Osteoblast (primary cell): ENCODE measurements around the gene DCAF15. TPM values are rescaled to one million over a fixed set of nuclear protein-coding genes. Genes with fewer than 3 reads are reported as not detected.

Source experiments
- DNase-seq: peaks from one replicate; pipeline ENCODE4 v3.0.0; 2011; ENCODE audit warnings: low spot score, mixed read lengths; ENCODE audit not compliant: insufficient read length; ENCODE audit errors: missing footprints
- H2AFZ ChIP-seq: 2 replicates; pipeline ENCODE4 v1.6.0; 2011; ENCODE audit warnings: mild to moderate bottlenecking, low read length
- H3K27ac ChIP-seq: 2 replicates; pipeline ENCODE4 v1.5.1; 2011; ENCODE audit warnings: mild to moderate bottlenecking, low read depth, low read length, moderate library complexity
- H3K27me3 ChIP-seq: 2 replicates; pipeline ENCODE4 v1.6.0; 2012; ENCODE audit warnings: mild to moderate bottlenecking, control low read depth, inconsistent platforms, low read length, moderate library complexity; ENCODE audit not compliant: insufficient read depth
- H3K36me3 ChIP-seq: 2 replicates; pipeline ENCODE4 v1.5.1; 2011; ENCODE audit warnings: mild to moderate bottlenecking, low read length, control low read depth, moderate library complexity; ENCODE audit not compliant: insufficient read depth
- H3K4me1 ChIP-seq: 2 replicates; pipeline ENCODE4 v1.5.1; 2011; ENCODE audit warnings: mild to moderate bottlenecking, low read length, control low read depth, moderate library complexity; ENCODE audit not compliant: insufficient read depth
- H3K4me2 ChIP-seq: 2 replicates; pipeline ENCODE4 v1.6.0; 2011; ENCODE audit warnings: mild to moderate bottlenecking, low read length; ENCODE audit not compliant: insufficient read depth
- H3K4me3 ChIP-seq: fragments of 200-600 bp; sonication (generic); 3 replicates; pipeline ENCODE4 v1.5.1; 2012; ENCODE audit warnings: mild to moderate bottlenecking, low read length, inconsistent platforms; ENCODE audit not compliant: insufficient read depth
- H3K79me2 ChIP-seq: 2 replicates; pipeline ENCODE4 v1.6.0; 2012; ENCODE audit warnings: mild to moderate bottlenecking, low read length, control low read depth, inconsistent platforms; ENCODE audit not compliant: insufficient read depth
- H3K9me3 ChIP-seq: 2 replicates; pipeline ENCODE4 v1.5.1; 2011; ENCODE audit warnings: low read depth, low read length, control low read depth
- H4K20me1 ChIP-seq: 2 replicates; pipeline ENCODE4 v1.6.0; 2012; ENCODE audit warnings: mild to moderate bottlenecking, low read length, control low read depth; ENCODE audit not compliant: insufficient read depth
- CTCF ChIP-seq: IDR thresholded peaks from 2 replicates; pipeline ENCODE4 v1.5.1; 2011; ENCODE audit warnings: mild to moderate bottlenecking, low read depth, low read length, moderate library complexity; ENCODE audit errors: extremely low read depth
- total RNA-seq: library from RNA; depleted of rRNA; stranded (reverse); fragments of >200 nt; gene quantifications from 2 replicates; pipeline ENCODE4 v1.2.3, GENCODE V29; 2012

The DCAF15 gene
- total RNA-seq, 1 donor, result 11.9 TPM

- Histone ChIP-seq H3K79me2 (peaks cover 16% of the 10 kb centered on the region), H3K27me3 (no peaks in the 10 kb centered on the region), H3K4me2 (peak within 1 kb of the TSS; percentile 90), H3K4me3 (peak within 1 kb of the TSS; percentile 91), H3K36me3 (no peaks in the 10 kb centered on the region), H3K4me1 (peaks cover 23% of the 10 kb centered on the region), H2AFZ (peak within 1 kb of the TSS; percentile 96), H4K20me1 (peaks cover 6% of the 10 kb centered on the region), H3K27ac (peak within 1 kb of the TSS; percentile 99), H3K9me3 (no peaks in the 10 kb centered on the region)
- TF ChIP-seq CTCF, result no peak
- DNase-seq, result peak; percentile 98
Measured at GRCh38 chr19:14006085-14006765, 53.9 kb downstream of the DCAF15 start, which contains the start of gene RFX1. Gene RFX1 (minus strand): TSS chr19:14006320. CDS start chr19:13993843, 12,477 bp downstream.

- Histone ChIP-seq H3K4me2 (peak overlapping the region; percentile 90), H3K9me3 (no peaks in the 10 kb centered on the region), H3K4me1 (peaks cover 23% of the 10 kb centered on the region), H2AFZ (peak overlapping the region; percentile 96), H3K79me2 (peaks cover 11% of the 10 kb centered on the region), H3K4me3 (peak overlapping the region; percentile 91), H3K27ac (peak overlapping the region; percentile 99), H3K36me3 (no peaks in the 10 kb centered on the region), H3K27me3 (no peaks in the 10 kb centered on the region), H4K20me1 (peaks cover 6% of the 10 kb centered on the region)
- peak; percentile 92 for DNase-seq
- no peak for TF ChIP-seq CTCF
Measured at GRCh38 chr19:14006766-14007562, 54.7 kb downstream of the DCAF15 start.

Other genes starting within 250 kb of the DCAF15 start
- gene MRI1, start 188.0 kb upstream of the DCAF15 start, total RNA-seq, result 33.7 and 35.4 TPM in 2 replicates
- gene C19orf53, start 178.1 kb upstream of the DCAF15 start, total RNA-seq, result 33.3 and 34.8 TPM in 2 replicates
- 6.8 and 9.0 TPM in 2 replicates for gene ZSWIM4, start 157.1 kb upstream of the DCAF15 start, total RNA-seq
- gene NANOS3, start 75.4 kb upstream of the DCAF15 start, total RNA-seq, result 0.59 TPM in 1 of 2 replicates, not detected in the other
- gene BRME1, start 46.4 kb upstream of the DCAF15 start, total RNA-seq, result 0.59 and 0.72 TPM in 2 replicates
- 19.2 and 22.4 TPM in 2 replicates for gene CC2D1A, start 46.3 kb upstream of the DCAF15 start, total RNA-seq
- 4.0 and 6.5 TPM in 2 replicates for gene PODNL1, start 14.1 kb upstream of the DCAF15 start, total RNA-seq
- gene RFX1, start 53.8 kb downstream of the DCAF15 start, total RNA-seq, result 2.4 and 2.5 TPM in 2 replicates
- gene RLN3, start 75.6 kb downstream of the DCAF15 start, total RNA-seq, result not detected in 2 replicates
- 1.1 and 1.2 TPM in 2 replicates for gene IL27RA, start 79.3 kb downstream of the DCAF15 start, total RNA-seq
- not detected in 2 replicates for gene PALM3, start 109.6 kb downstream of the DCAF15 start, total RNA-seq
- gene MISP3, start 120.3 kb downstream of the DCAF15 start, total RNA-seq, result 0.59 and 1.1 TPM in 2 replicates
- not detected in 2 replicates for gene C19orf67, start 133.3 kb downstream of the DCAF15 start, total RNA-seq
- 16.2 and 27.9 TPM in 2 replicates for gene SAMD1, start 138.2 kb downstream of the DCAF15 start, total RNA-seq
- gene PRKACA, start 165.3 kb downstream of the DCAF15 start, total RNA-seq, result 45.6 and 56.3 TPM in 2 replicates
- 1.1 and 2.7 TPM in 2 replicates for gene ASF1B, start 184.1 kb downstream of the DCAF15 start, total RNA-seq